Left ventricle myocardium inferior (tissue), 1 donor: ENCODE measurements around the gene HOXA6. TPM values are rescaled to one million over a fixed set of nuclear protein-coding genes. Genes with fewer than 3 reads are reported as not detected.

Source experiments
- DNase-seq: peaks from one replicate; pipeline ENCODE4 v3.0.0-alpha.2; 2020
- H3K27ac ChIP-seq: fragments of 200-600 bp; replicated peaks from 2 replicates; pipeline ENCODE4 v1.8.0; 2021
- H3K27me3 ChIP-seq: fragments of 200-600 bp; 2 replicates; pipeline ENCODE4 v1.8.0; 2021; ENCODE audit warnings: low read depth
- H3K36me3 ChIP-seq: fragments of 200-600 bp; 2 replicates; pipeline ENCODE4 v1.8.0; 2021
- H3K4me1 ChIP-seq: fragments of 200-600 bp; 2 replicates; pipeline ENCODE4 v1.8.0; 2021
- H3K4me3 ChIP-seq: fragments of 200-600 bp; 2 replicates; pipeline ENCODE4 v1.8.0; 2021; ENCODE audit warnings: mild to moderate bottlenecking, moderate library complexity
- H3K9me3 ChIP-seq: fragments of 200-600 bp; replicated peaks from 2 replicates; pipeline ENCODE4 v1.8.0; 2021
- intact Hi-C: fragments of 100-400 bp; cut with micrococcal nuclease; formaldehyde crosslinking; loops from one replicate; pipeline ENCODE4 v1.11.0; 2022
- total RNA-seq: library from RNA; stranded (reverse); fragmentation: NEBNext Ultra II Directional; extraction: Animal tissue kit (Norgen Biotek cat#: 25700); gene quantifications from one replicate; pipeline ENCODE4 v1.2.1, GENCODE V29; 2021
- TF ChIP-seq, protein P1 (sequence below): fragments of 200-600 bp; IDR thresholded peaks from 2 replicates; pipeline ENCODE4 v1.8.0; 2021; ENCODE audit warnings: antibody characterized with exemption, mild to moderate bottlenecking, borderline replicate concordance
- donor health status: DM: no; HTN: yes; CAD: no; lungs with severe emphysema.

The HOXA6 gene
- total RNA-seq, 1 donor from 2014 or later = not detected

DNA sequence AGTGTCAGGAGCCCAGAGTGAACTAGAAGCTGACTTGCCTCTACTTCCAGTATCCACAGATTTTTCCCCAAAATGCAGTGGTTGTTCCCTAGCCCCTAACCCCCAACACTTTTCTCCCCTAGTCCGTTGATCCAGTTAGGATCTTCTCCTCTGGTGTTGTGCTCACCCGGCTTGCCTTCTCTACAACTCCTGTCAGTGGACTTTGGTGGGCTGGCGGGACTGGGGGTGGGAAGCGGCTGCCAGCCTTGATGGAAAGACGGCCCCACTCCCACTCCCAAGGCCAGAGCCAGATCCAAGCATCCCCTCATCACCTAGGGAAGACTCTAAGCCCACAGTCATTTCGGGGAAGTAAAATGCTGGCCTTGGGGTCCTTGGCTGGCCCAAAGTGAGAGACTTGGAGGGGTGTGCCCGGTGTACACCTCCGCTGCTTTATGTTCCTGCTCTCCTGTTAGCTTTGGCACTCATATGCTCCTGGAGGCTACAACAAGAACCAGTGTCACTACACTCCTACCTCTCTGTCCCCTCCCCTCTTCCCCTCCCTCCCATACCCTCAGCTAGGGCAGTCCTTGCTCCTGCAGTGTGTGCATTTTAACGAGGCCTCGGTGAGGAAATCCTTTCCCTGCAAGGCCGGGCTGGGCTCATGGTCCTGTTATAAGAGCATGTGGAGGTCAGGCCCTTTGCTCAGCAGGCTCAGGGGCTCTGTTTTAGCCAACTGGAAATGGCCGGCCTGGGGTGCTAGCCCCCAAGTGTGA lies 27.5 kb upstream of the HOXA6 start:
- peaks cover 37% of the 10 kb centered on the region for H3K4me1 ChIP-seq
- intact Hi-C loops = no loop called here
- H3K27me3 ChIP-seq = peaks cover 100% of the 10 kb centered on the region
- no peak overlapping the region for H3K4me3 ChIP-seq
- peak; percentile 6 for DNase-seq
- no peaks in the 10 kb centered on the region for H3K9me3 ChIP-seq
- TF ChIP-seq, protein P1, sequence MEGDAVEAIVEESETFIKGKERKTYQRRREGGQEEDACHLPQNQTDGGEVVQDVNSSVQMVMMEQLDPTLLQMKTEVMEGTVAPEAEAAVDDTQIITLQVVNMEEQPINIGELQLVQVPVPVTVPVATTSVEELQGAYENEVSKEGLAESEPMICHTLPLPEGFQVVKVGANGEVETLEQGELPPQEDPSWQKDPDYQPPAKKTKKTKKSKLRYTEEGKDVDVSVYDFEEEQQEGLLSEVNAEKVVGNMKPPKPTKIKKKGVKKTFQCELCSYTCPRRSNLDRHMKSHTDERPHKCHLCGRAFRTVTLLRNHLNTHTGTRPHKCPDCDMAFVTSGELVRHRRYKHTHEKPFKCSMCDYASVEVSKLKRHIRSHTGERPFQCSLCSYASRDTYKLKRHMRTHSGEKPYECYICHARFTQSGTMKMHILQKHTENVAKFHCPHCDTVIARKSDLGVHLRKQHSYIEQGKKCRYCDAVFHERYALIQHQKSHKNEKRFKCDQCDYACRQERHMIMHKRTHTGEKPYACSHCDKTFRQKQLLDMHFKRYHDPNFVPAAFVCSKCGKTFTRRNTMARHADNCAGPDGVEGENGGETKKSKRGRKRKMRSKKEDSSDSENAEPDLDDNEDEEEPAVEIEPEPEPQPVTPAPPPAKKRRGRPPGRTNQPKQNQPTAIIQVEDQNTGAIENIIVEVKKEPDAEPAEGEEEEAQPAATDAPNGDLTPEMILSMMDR = no peak
- H3K27ac ChIP-seq = no peak overlapping the region
- H3K36me3 ChIP-seq = no peaks in the 10 kb centered on the region

DNA sequence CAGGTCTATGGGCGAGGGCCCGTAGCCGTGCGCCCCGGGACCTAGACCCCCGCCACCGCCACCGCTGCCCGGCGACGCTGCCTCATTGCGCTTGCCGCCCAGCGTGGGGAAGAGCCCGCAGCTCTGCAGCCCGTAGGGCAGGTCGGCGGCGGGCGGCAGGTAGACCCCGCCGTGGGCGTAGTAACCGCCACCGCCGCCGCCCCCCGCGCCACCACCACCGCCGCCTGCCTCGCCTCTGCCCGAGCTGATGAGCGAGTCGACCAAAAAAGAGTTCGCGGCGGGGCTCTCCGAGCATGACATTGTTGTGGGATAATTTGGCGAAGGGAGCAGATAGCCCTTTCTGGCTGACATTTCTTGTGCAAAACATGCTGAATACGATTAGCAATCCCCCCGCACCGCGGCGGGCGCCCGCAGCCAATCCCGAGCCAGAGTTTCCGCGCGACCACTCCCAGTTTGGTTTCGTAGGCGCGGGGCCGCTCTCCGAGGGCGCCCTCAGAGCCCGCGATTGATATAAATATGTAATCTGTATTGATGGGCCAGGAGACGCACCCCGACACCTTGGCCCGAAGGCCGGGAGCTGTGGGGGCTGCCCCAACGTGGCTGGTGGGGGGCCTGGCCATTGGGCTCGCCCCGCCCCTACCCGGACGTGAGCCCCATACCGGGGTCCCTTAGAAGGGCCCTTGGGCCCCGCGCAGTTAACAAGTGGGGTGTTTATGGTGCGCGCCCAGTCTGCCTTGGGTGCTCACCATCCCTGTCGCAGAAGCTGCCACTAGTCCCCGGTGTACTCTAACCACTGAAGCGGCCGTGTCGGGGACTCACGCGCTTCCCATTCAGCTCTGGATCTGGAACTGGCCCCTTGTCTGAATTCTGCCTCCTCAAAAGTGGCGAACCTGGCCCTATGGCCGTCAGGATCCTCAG lies 26.6 kb upstream of the HOXA6 start, which contains the start of gene HOXA10:
TSS of gene HOXA10 (minus strand) at position 365 of the 918 bp plus-strand sequence. CDS start at position 351, 14 bp downstream.
- TF ChIP-seq, protein P1 = no peak
- Histone ChIP-seq H3K4me1 (peaks cover 38% of the 10 kb centered on the region), H3K27me3 (peaks cover 100% of the 10 kb centered on the region), H3K9me3 (no peaks in the 10 kb centered on the region), H3K27ac (no peak within 1 kb of the TSS), H3K4me3 (peak within 1 kb of the TSS; percentile 61), H3K36me3 (no peaks in the 10 kb centered on the region)
- peak; percentile 7 for DNase-seq
- intact Hi-C loops = no loop called here

DNA sequence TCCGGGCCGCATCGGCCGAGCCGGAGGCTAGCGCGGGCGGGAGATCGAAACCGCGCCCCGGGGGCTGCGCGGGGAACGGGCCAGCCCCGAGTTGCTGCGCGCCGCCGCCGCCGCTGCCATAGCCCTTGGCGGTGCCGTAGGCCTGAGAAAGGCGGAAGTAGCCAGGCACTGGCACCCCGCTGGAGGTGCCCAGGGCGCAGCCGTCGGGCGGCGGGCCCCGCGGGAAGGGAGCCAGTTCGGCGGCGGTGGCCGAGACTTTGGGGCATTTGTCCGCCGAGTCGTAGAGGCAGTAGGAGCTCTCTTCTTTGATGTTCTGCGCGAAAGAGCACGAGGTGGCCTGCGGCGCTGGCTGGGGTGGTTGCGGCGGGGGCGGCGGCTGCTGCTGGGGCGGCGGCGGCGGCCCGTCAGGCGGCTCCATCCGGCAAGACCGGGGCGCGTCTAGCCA lies 26.0 kb upstream of the HOXA6 start:
- H3K9me3 ChIP-seq = no peaks in the 10 kb centered on the region
- TF ChIP-seq, protein P1 = no peak
- no peak overlapping the region for H3K27ac ChIP-seq
- peaks cover 38% of the 10 kb centered on the region for H3K4me1 ChIP-seq
- intact Hi-C loops = no loop called here
- peak; percentile 20 for DNase-seq
- no peaks in the 10 kb centered on the region for H3K36me3 ChIP-seq
- H3K27me3 ChIP-seq = peaks cover 100% of the 10 kb centered on the region
- peak overlapping the region; percentile 61 for H3K4me3 ChIP-seq

DNA sequence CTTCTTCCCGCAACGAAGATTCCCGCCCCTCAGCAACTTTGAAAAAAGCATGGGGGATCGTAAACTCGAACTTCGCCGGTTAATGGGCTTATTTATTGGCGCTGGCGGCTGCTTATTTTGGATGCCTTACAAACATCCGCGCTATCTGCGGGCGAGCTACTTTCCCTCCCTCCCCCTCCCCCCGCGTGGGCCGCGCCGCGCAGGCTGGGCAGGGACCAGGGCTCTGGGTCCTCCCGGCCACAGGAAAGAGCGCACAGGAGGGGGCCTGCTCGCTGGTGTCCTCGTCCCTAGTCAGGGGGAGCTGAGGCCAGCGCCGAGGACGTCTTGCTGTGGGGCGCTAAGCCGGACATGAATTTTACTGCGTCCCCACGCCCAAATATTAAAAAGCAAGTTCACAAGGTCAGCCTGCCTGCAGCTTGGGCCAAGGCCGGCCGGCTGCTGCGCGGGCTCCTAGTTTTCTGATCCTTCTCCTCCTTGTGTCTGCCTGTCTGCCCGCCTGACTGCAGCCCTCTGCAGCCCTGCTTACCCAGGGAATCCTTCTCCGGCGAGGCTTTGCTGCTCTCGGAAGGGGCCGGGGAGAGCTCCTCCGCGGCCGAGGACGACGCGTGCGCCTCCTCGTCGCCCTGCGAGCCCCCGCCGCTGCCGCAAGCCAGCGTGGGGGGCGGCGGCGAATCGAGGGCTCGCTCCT lies 25.4 kb upstream of the HOXA6 start:
- TF ChIP-seq, protein P1 = no peak
- H3K27me3 ChIP-seq = peaks cover 100% of the 10 kb centered on the region
- peaks cover 38% of the 10 kb centered on the region for H3K4me1 ChIP-seq

DNA sequence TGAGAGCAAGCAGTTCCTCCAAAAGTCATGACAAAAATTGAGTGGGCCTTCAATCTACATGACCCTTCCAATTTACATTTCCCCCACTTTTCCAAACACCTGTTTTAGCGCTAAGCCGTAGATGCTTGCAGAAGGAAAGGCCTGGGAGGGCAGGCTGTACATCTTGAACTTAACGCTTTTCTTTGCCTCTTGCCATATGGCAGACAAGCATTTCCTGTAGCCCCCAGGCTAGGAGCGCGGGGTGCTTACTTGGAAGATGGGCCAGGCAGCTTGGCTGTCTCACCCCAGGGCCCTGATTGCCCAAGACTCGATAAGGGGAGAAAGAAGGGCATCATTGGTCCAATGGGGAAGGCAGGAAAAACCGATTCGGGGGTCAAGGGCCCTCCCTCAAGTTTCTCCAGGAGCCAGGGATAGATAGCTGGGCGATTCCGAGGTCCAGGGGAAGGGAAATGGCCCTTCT lies 24.8 kb upstream of the HOXA6 start:
- Histone ChIP-seq H3K4me1 (peaks cover 38% of the 10 kb centered on the region), H3K27me3 (peaks cover 100% of the 10 kb centered on the region), H3K36me3 (no peaks in the 10 kb centered on the region), H3K27ac (no peak overlapping the region), H3K9me3 (no peaks in the 10 kb centered on the region), H3K4me3 (peak overlapping the region; percentile 61)
- TF ChIP-seq, protein P1 = no peak
- peak; percentile 12 for DNase-seq
- intact Hi-C loops = no loop called here

More for the DNA sequence above, 25.4 kb upstream of the HOXA6 start:
- no peaks in the 10 kb centered on the region for H3K36me3 ChIP-seq
- DNase-seq = peak; percentile 13
- no peak overlapping the region for H3K27ac ChIP-seq
- H3K4me3 ChIP-seq = peak overlapping the region; percentile 61
- intact Hi-C loops = no loop called here
- H3K9me3 ChIP-seq = no peaks in the 10 kb centered on the region
